Activated naive CD4-positive, alpha-beta T cell treated with anti-CD3 and anti-CD28 coated beads, Interleukin-2, amount 50 U/mL, for 24 hours (primary cell): ENCODE measurements around the gene IQSEC1.

Experiments
- H3K27ac Mint-ChIP-seq: one replicate; pipeline ENCODE4 v1.8.0; 2021; ENCODE audit warnings: mild to moderate bottlenecking, mixed read lengths
- H3K27me3 Mint-ChIP-seq: one replicate; pipeline ENCODE4 v1.8.0; 2021; ENCODE audit warnings: mixed read lengths
- H3K36me3 Mint-ChIP-seq: one replicate; pipeline ENCODE4 v1.8.0; 2021; ENCODE audit warnings: mixed read lengths
- H3K4me1 Mint-ChIP-seq: one replicate; pipeline ENCODE4 v1.8.0; 2021; ENCODE audit warnings: mixed read lengths
- H3K4me3 Mint-ChIP-seq: one replicate; pipeline ENCODE4 v1.8.0; 2021; ENCODE audit warnings: mild to moderate bottlenecking, mixed read lengths
- H3K9me3 Mint-ChIP-seq: one replicate; pipeline ENCODE4 v1.8.0; 2021; ENCODE audit warnings: mixed read lengths

IQSEC1 gene

GRCh38 chr3:13053893-13054292 lies 19.3 kb downstream of the IQSEC1 start:
- Mint-ChIP-seq H3K4me1 (no peaks in the 10 kb centered on the region), H3K27ac (no peak overlapping the region), H3K4me3 (no peak overlapping the region), H3K9me3 (no peaks in the 10 kb centered on the region), H3K36me3 (no peaks in the 10 kb centered on the region), H3K27me3 (no peaks in the 10 kb centered on the region)

GRCh38 chr3:13053420-13053819 lies 19.8 kb downstream of the IQSEC1 start:
- Mint-ChIP-seq H3K4me3 (no peak overlapping the region), H3K27me3 (no peaks in the 10 kb centered on the region), H3K36me3 (no peaks in the 10 kb centered on the region), H3K9me3 (no peaks in the 10 kb centered on the region), H3K4me1 (no peaks in the 10 kb centered on the region), H3K27ac (no peak overlapping the region)

GRCh38 chr3:13052191-13052820 lies 20.9 kb downstream of the IQSEC1 start:
- H3K4me3 Mint-ChIP-seq = no peak overlapping the region
- no peaks in the 10 kb centered on the region for H3K9me3 Mint-ChIP-seq
- no peaks in the 10 kb centered on the region for H3K27me3 Mint-ChIP-seq
- no peak overlapping the region for H3K27ac Mint-ChIP-seq
- no peaks in the 10 kb centered on the region for H3K36me3 Mint-ChIP-seq
- no peaks in the 10 kb centered on the region for H3K4me1 Mint-ChIP-seq

- no peaks in the 10 kb centered on the region for H3K9me3 Mint-ChIP-seq
- peaks cover 3% of the 10 kb centered on the region for H3K4me1 Mint-ChIP-seq
- no peaks in the 10 kb centered on the region for H3K36me3 Mint-ChIP-seq
- H3K27me3 Mint-ChIP-seq = no peaks in the 10 kb centered on the region
- no peak overlapping the region for H3K27ac Mint-ChIP-seq
- no peak overlapping the region for H3K4me3 Mint-ChIP-seq
Observed at GRCh38 chr3:13051581-13051980, 21.6 kb downstream of the IQSEC1 start.

GRCh38 chr3:13051066-13051465 lies 22.2 kb downstream of the IQSEC1 start:
- Mint-ChIP-seq H3K4me3 (no peak overlapping the region), H3K36me3 (no peaks in the 10 kb centered on the region), H3K27me3 (no peaks in the 10 kb centered on the region), H3K9me3 (no peaks in the 10 kb centered on the region), H3K27ac (no peak overlapping the region), H3K4me1 (peaks cover 8% of the 10 kb centered on the region)

- no peak overlapping the region for H3K4me3 Mint-ChIP-seq
- no peaks in the 10 kb centered on the region for H3K9me3 Mint-ChIP-seq
- H3K27ac Mint-ChIP-seq = no peak overlapping the region
- no peaks in the 10 kb centered on the region for H3K36me3 Mint-ChIP-seq
- H3K4me1 Mint-ChIP-seq = peaks cover 13% of the 10 kb centered on the region
- H3K27me3 Mint-ChIP-seq = no peaks in the 10 kb centered on the region
Observed at GRCh38 chr3:13050446-13050845, 22.8 kb downstream of the IQSEC1 start.

GRCh38 chr3:13049400-13049799 lies 23.8 kb downstream of the IQSEC1 start:
- peaks cover 13% of the 10 kb centered on the region for H3K4me1 Mint-ChIP-seq

GRCh38 chr3:13047296-13048165 lies 25.7 kb downstream of the IQSEC1 start:
- H3K4me1 Mint-ChIP-seq = peaks cover 13% of the 10 kb centered on the region
- H3K9me3 Mint-ChIP-seq = no peaks in the 10 kb centered on the region
- no peaks in the 10 kb centered on the region for H3K27me3 Mint-ChIP-seq
- H3K4me3 Mint-ChIP-seq = no peak overlapping the region
- H3K27ac Mint-ChIP-seq = no peak overlapping the region
- no peaks in the 10 kb centered on the region for H3K36me3 Mint-ChIP-seq

More at GRCh38 chr3:13049400-13049799, 23.8 kb downstream of the IQSEC1 start:
- no peaks in the 10 kb centered on the region for H3K27me3 Mint-ChIP-seq
- H3K9me3 Mint-ChIP-seq = no peaks in the 10 kb centered on the region
- H3K27ac Mint-ChIP-seq = no peak overlapping the region
- no peak overlapping the region for H3K4me3 Mint-ChIP-seq
- no peaks in the 10 kb centered on the region for H3K36me3 Mint-ChIP-seq

GRCh38 chr3:13046569-13047274 lies 26.5 kb downstream of the IQSEC1 start:
- no peak overlapping the region for H3K4me3 Mint-ChIP-seq
- peaks cover 13% of the 10 kb centered on the region for H3K4me1 Mint-ChIP-seq
- H3K27me3 Mint-ChIP-seq = no peaks in the 10 kb centered on the region
- no peak overlapping the region for H3K27ac Mint-ChIP-seq
- H3K9me3 Mint-ChIP-seq = no peaks in the 10 kb centered on the region
- no peaks in the 10 kb centered on the region for H3K36me3 Mint-ChIP-seq

GRCh38 chr3:13045904-13046568 lies 27.2 kb downstream of the IQSEC1 start:
- Mint-ChIP-seq H3K9me3 (no peaks in the 10 kb centered on the region), H3K36me3 (no peaks in the 10 kb centered on the region), H3K27ac (no peak overlapping the region), H3K4me1 (peaks cover 17% of the 10 kb centered on the region), H3K27me3 (no peaks in the 10 kb centered on the region), H3K4me3 (no peak overlapping the region)

GRCh38 chr3:13045241-13045903 lies 27.9 kb downstream of the IQSEC1 start:
- H3K36me3 Mint-ChIP-seq = no peaks in the 10 kb centered on the region
- peaks cover 24% of the 10 kb centered on the region for H3K4me1 Mint-ChIP-seq
- H3K27ac Mint-ChIP-seq = no peak overlapping the region
- no peaks in the 10 kb centered on the region for H3K27me3 Mint-ChIP-seq
- H3K4me3 Mint-ChIP-seq = no peak overlapping the region
- no peaks in the 10 kb centered on the region for H3K9me3 Mint-ChIP-seq

GRCh38 chr3:13044496-13045240 lies 28.6 kb downstream of the IQSEC1 start:
- Mint-ChIP-seq H3K27me3 (no peaks in the 10 kb centered on the region), H3K4me1 (peaks cover 30% of the 10 kb centered on the region), H3K27ac (no peak overlapping the region), H3K9me3 (no peaks in the 10 kb centered on the region), H3K36me3 (no peaks in the 10 kb centered on the region), H3K4me3 (no peak overlapping the region)

- Mint-ChIP-seq H3K27me3 (no peaks in the 10 kb centered on the region), H3K4me1 (peaks cover 30% of the 10 kb centered on the region), H3K9me3 (no peaks in the 10 kb centered on the region), H3K36me3 (no peaks in the 10 kb centered on the region), H3K4me3 (no peak overlapping the region), H3K27ac (no peak overlapping the region)
Observed at GRCh38 chr3:13043656-13044055, 29.6 kb downstream of the IQSEC1 start.

- Mint-ChIP-seq H3K4me1 (peaks cover 30% of the 10 kb centered on the region), H3K36me3 (no peaks in the 10 kb centered on the region), H3K4me3 (no peak overlapping the region), H3K27me3 (no peaks in the 10 kb centered on the region), H3K9me3 (no peaks in the 10 kb centered on the region), H3K27ac (no peak overlapping the region)
Observed at GRCh38 chr3:13042715-13043271, 30.4 kb downstream of the IQSEC1 start.
